IgD-negative memory B cell (primary cell): Measurements from ENCODE around the gene NLN. TPM values are rescaled to one million over a fixed set of nuclear protein-coding genes. Genes with fewer than 3 reads are reported as not detected.
"Not testable (repeated sequence)": the region's sequence is repeated elsewhere in the genome, so short reads cannot be mapped to it uniquely, and the experiment has no call there.

Experiments used
- H3K27ac Mint-ChIP-seq, 3 donors: one replicate each; pipeline ENCODE4 v1.8.0; 2020 to 2022; ENCODE audit warnings: mild to moderate bottlenecking in 3 of 3, mixed read lengths in 3 of 3, moderate library complexity in 1 of 3
- H3K27me3 Mint-ChIP-seq: one replicate; pipeline ENCODE4 v1.8.0; 2021; ENCODE audit warnings: mixed read lengths
- H3K36me3 Mint-ChIP-seq: one replicate; pipeline ENCODE4 v1.8.0; 2020; ENCODE audit warnings: mild to moderate bottlenecking, mixed read lengths
- H3K4me1 Mint-ChIP-seq, 3 donors: one replicate each; pipeline ENCODE4 v1.8.0; 2020 to 2022; ENCODE audit warnings: mixed read lengths in 3 of 3, mild to moderate bottlenecking in 1 of 3
- H3K4me3 Mint-ChIP-seq, 4 donors: one replicate each; pipeline ENCODE4 v1.8.0; 2020 to 2022; ENCODE audit warnings: mild to moderate bottlenecking in 4 of 4, mixed read lengths in 4 of 4, moderate library complexity in 3 of 4
- H3K9me3 Mint-ChIP-seq, 3 donors: one replicate each; pipeline ENCODE4 v1.8.0; 2020 to 2021; ENCODE audit warnings: mixed read lengths in 3 of 3, mild to moderate bottlenecking in 1 of 3
- polyA plus RNA-seq: library from polyadenylated mRNA; unstranded; fragments of 300-500 nt; fragmentation: Illumina TruSeq; gene quantifications from one replicate; pipeline ENCODE4 v1.2.3, GENCODE V29; 2021

NLN gene
- 3.6 TPM for polyA plus RNA-seq

- H3K4me1 Mint-ChIP-seq: peaks cover 16 to 19% (median 18%) of the 10 kb centered on the region in 3 donors
- H3K27ac Mint-ChIP-seq: peak within 1 kb of the TSS; percentile 54 to 96 (median 87)
- peak within 1 kb of the TSS; percentile 94 to 98 (median 96) for H3K4me3 Mint-ChIP-seq
- no peaks in the 10 kb centered on the region for H3K9me3 Mint-ChIP-seq
- H3K36me3 Mint-ChIP-seq: peaks cover 3% of the 10 kb centered on the region
- no peaks in the 10 kb centered on the region for H3K27me3 Mint-ChIP-seq
These were observed at the start of gene NLN, which contains the start of gene SGTB for GRCh38 chr5:65721720-65722574. NLN (plus strand) TSS chr5:65722205; CDS start chr5:65722374, 169 bp downstream. SGTB (minus strand) TSS chr5:65722109; CDS start chr5:65720807, 1,302 bp downstream.

- Mint-ChIP-seq H3K36me3 (peaks cover 5% of the 10 kb centered on the region), H3K27ac (no peak overlapping the region), H3K4me3 (no peak overlapping the region), H3K4me1 (no peaks in the 10 kb centered on the region), H3K9me3 (no peaks in the 10 kb centered on the region), H3K27me3 (no peaks in the 10 kb centered on the region)
These were observed 49.2 kb upstream of the NLN start for GRCh38 chr5:65672796-65673195.

GRCh38 chr5:65674749-65675148 lies 47.3 kb upstream of the NLN start:
- Mint-ChIP-seq H3K9me3 (no peaks in the 10 kb centered on the region), H3K27ac (peak overlapping the region in 1 of 3 donors; percentile 33), H3K27me3 (no peaks in the 10 kb centered on the region), H3K4me1 (no peaks in the 10 kb centered on the region), H3K4me3 (no peak overlapping the region), H3K36me3 (peaks cover 4% of the 10 kb centered on the region)

GRCh38 chr5:65676056-65676455 lies 45.9 kb upstream of the NLN start:
- H3K4me3 Mint-ChIP-seq, H3K27me3 Mint-ChIP-seq, H3K9me3 Mint-ChIP-seq, H3K4me1 Mint-ChIP-seq: not testable (repeated sequence)
- Mint-ChIP-seq H3K36me3 (peaks cover 12% of the 10 kb centered on the region), H3K27ac (peak overlapping the region in 1 of 3 donors; percentile 16)

GRCh38 chr5:65682148-65682547 lies 39.9 kb upstream of the NLN start:
- no peak overlapping the region for H3K4me3 Mint-ChIP-seq
- no peak overlapping the region for H3K27ac Mint-ChIP-seq
- H3K36me3 Mint-ChIP-seq: peaks cover 18% of the 10 kb centered on the region
- no peaks in the 10 kb centered on the region for H3K4me1 Mint-ChIP-seq
- H3K9me3 Mint-ChIP-seq: no peaks in the 10 kb centered on the region
- H3K27me3 Mint-ChIP-seq: no peaks in the 10 kb centered on the region

GRCh38 chr5:65693121-65693520 lies 28.9 kb upstream of the NLN start:
- Mint-ChIP-seq H3K36me3 (peaks cover 8% of the 10 kb centered on the region), H3K4me1 (no peaks in the 10 kb centered on the region), H3K27me3 (no peaks in the 10 kb centered on the region), H3K4me3 (no peak overlapping the region), H3K9me3 (no peaks in the 10 kb centered on the region), H3K27ac (no peak overlapping the region)

GRCh38 chr5:65695162-65695755 lies 26.7 kb upstream of the NLN start:
- Mint-ChIP-seq H3K27me3 (no peaks in the 10 kb centered on the region), H3K36me3 (peaks cover 9% of the 10 kb centered on the region), H3K4me3 (no peak overlapping the region)

GRCh38 chr5:65695896-65696295 lies 26.1 kb upstream of the NLN start:
- peaks cover 9% of the 10 kb centered on the region for H3K36me3 Mint-ChIP-seq
- H3K27ac Mint-ChIP-seq: no peak overlapping the region

More at GRCh38 chr5:65695162-65695755, 26.7 kb upstream of the NLN start:
- H3K9me3 Mint-ChIP-seq: no peaks in the 10 kb centered on the region
- H3K27ac Mint-ChIP-seq: no peak overlapping the region
- H3K4me1 Mint-ChIP-seq: no peaks in the 10 kb centered on the region

GRCh38 chr5:65696892-65697291 lies 25.1 kb upstream of the NLN start:
- no peak overlapping the region for H3K27ac Mint-ChIP-seq
- peaks cover 13% of the 10 kb centered on the region for H3K36me3 Mint-ChIP-seq
- no peaks in the 10 kb centered on the region for H3K9me3 Mint-ChIP-seq
- H3K27me3 Mint-ChIP-seq: no peaks in the 10 kb centered on the region
- no peaks in the 10 kb centered on the region for H3K4me1 Mint-ChIP-seq
- no peak overlapping the region for H3K4me3 Mint-ChIP-seq

More at GRCh38 chr5:65695896-65696295, 26.1 kb upstream of the NLN start:
- no peaks in the 10 kb centered on the region for H3K9me3 Mint-ChIP-seq
- H3K27me3 Mint-ChIP-seq: no peaks in the 10 kb centered on the region
- H3K4me1 Mint-ChIP-seq: no peaks in the 10 kb centered on the region
- H3K4me3 Mint-ChIP-seq: no peak overlapping the region

- H3K9me3 Mint-ChIP-seq: no peaks in the 10 kb centered on the region
- H3K27ac Mint-ChIP-seq: no peak overlapping the region
These were observed 22.7 kb upstream of the NLN start for GRCh38 chr5:65699338-65699737.

GRCh38 chr5:65702036-65702435 lies 20.0 kb upstream of the NLN start:
- no peak overlapping the region for H3K27ac Mint-ChIP-seq
- no peaks in the 10 kb centered on the region for H3K27me3 Mint-ChIP-seq
- no peak overlapping the region for H3K4me3 Mint-ChIP-seq
- no peaks in the 10 kb centered on the region for H3K4me1 Mint-ChIP-seq
- H3K36me3 Mint-ChIP-seq: peaks cover 16% of the 10 kb centered on the region
- H3K9me3 Mint-ChIP-seq: no peaks in the 10 kb centered on the region

More at GRCh38 chr5:65699338-65699737, 22.7 kb upstream of the NLN start:
- Mint-ChIP-seq H3K27me3 (no peaks in the 10 kb centered on the region), H3K4me1 (no peaks in the 10 kb centered on the region), H3K4me3 (no peak overlapping the region), H3K36me3 (peaks cover 16% of the 10 kb centered on the region)

GRCh38 chr5:65704621-65705239 lies 17.3 kb upstream of the NLN start:
- Mint-ChIP-seq H3K27me3 (no peaks in the 10 kb centered on the region), H3K9me3 (no peaks in the 10 kb centered on the region), H3K4me1 (no peaks in the 10 kb centered on the region), H3K4me3 (no peak overlapping the region), H3K36me3 (peaks cover 16% of the 10 kb centered on the region), H3K27ac (no peak overlapping the region)

GRCh38 chr5:65707663-65708062 lies 14.3 kb upstream of the NLN start:
- H3K9me3 Mint-ChIP-seq: no peaks in the 10 kb centered on the region
- peaks cover 5% of the 10 kb centered on the region for H3K36me3 Mint-ChIP-seq
- H3K27ac Mint-ChIP-seq: no peak overlapping the region
- no peaks in the 10 kb centered on the region for H3K4me1 Mint-ChIP-seq
- no peak overlapping the region for H3K4me3 Mint-ChIP-seq
- H3K27me3 Mint-ChIP-seq: no peaks in the 10 kb centered on the region

- Mint-ChIP-seq H3K36me3 (peaks cover 5% of the 10 kb centered on the region), H3K9me3 (no peaks in the 10 kb centered on the region), H3K4me3 (no peak overlapping the region), H3K27me3 (no peaks in the 10 kb centered on the region), H3K4me1 (no peaks in the 10 kb centered on the region), H3K27ac (peak overlapping the region in 1 of 3 donors; percentile 17)
These were observed 13.9 kb upstream of the NLN start for GRCh38 chr5:65708145-65708544.

- H3K4me3 Mint-ChIP-seq: peak overlapping the region in 2 of 4 donors; percentile 24 to 60
- H3K27me3 Mint-ChIP-seq: no peaks in the 10 kb centered on the region
- peaks cover 11% of the 10 kb centered on the region for H3K36me3 Mint-ChIP-seq
- H3K4me1 Mint-ChIP-seq: peaks cover 14% of the 10 kb centered on the region in 3 donors
- H3K9me3 Mint-ChIP-seq: no peaks in the 10 kb centered on the region
- no peak overlapping the region for H3K27ac Mint-ChIP-seq
These were observed 3.3 kb upstream of the NLN start for GRCh38 chr5:65718576-65719310.
